ENCODE data around the gene ZNF226.

DNA sequence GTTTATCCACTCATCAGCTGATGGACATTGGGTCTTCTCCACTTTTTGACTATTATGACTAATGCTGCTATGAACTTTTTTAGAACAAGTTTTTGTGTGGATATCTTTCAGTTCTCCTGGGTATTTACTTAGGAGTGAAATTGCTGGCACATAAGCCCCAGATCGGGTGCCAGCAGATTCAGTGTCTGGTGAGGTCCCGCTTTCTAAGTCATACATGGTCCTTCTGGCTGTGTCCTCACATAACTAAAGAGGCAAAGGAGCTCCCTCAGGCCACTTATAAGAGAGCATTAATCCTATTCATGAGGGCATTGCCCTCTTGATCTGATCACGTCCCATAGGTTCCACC, 600 bp upstream of the ZNF226 start:
- no peak for TF ChIP-seq CTCF (IDR thresholded peaks at IDR 0.05)
- TF ChIP-seq ZFX (IDR thresholded peaks at IDR 0.05; ENCODE audit: borderline replicate concordance) = no peak

Data from 22Rv1 (cell line).